Skin epidermis (tissue), 12 donors: ENCODE results near the gene REN.

ENCODE experiments used
- H3K27ac ChIP-seq, 21 experiments: fragments of 200-600 bp; sonication (generic) in 11 of 21; one replicate each; pipeline ENCODE4 v1.5.0; 2020; ENCODE audit warnings: mild to moderate bottlenecking in 3 of 21, inconsistent platforms in 2 of 21, moderate library complexity in 2 of 21
- H3K4me3 ChIP-seq, 7 experiments: fragments of 200-600 bp; sonication (generic) in 2 of 7; one replicate each; pipeline ENCODE4 v1.5.0; 2020; ENCODE audit warnings: inconsistent platforms in 2 of 7, mild to moderate bottlenecking in 2 of 7, moderate library complexity in 1 of 7

REN gene

GRCh38 chr1:204166219-204166618 is at the start of gene REN:
TSS of gene REN (minus strand) at chr1:204166337. CDS start at chr1:204166293, 44 bp downstream.
- H3K27ac ChIP-seq: no peak within 1 kb of the TSS
- H3K4me3 ChIP-seq: no peak within 1 kb of the TSS

- no peak within 1 kb of the TSS for H3K27ac ChIP-seq
Observed at GRCh38 chr1:204213668-204214662, 47.8 kb upstream of the REN start, which contains the start of gene GOLT1A. TSS of gene GOLT1A (minus strand) at chr1:204213988. CDS start at chr1:204213906, 82 bp downstream.

GRCh38 chr1:204212715-204213114 is 46.6 kb upstream of the REN start:
- Histone ChIP-seq H3K4me3 (no peak overlapping the region), H3K27ac (no peak overlapping the region)

More at GRCh38 chr1:204213668-204214662, 47.8 kb upstream of the REN start, which contains the start of gene GOLT1A:
- H3K4me3 ChIP-seq: peak within 1 kb of the TSS in 3 of 7 experiments; percentile 10 to 31 (median 14)

- Histone ChIP-seq H3K27ac (no peak overlapping the region), H3K4me3 (no peak overlapping the region)
Observed at GRCh38 chr1:204211046-204211445, 44.9 kb upstream of the REN start.

- Histone ChIP-seq H3K4me3 (no peak overlapping the region), H3K27ac (no peak overlapping the region)
Observed at GRCh38 chr1:204207136-204207616, 41.0 kb upstream of the REN start.

DNA sequence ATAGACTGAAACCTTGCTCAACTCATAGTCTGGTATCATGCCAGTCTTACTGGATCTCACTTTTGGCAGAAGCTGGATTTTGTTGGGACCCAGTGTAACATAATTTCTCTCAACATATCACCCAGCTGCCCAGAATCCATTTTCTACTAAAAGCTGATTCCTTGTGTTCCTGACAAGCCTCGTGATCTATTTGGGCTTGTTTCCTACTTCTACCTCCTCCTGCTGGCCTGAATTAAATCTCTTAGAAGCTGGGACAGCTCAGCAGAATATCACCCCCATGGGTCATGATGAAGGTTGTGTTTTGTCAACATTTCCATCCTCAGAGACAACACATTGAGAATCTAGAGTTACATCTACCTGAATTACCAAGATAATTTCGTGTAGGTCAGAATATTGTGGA is 40.0 kb upstream of the REN start:
- H3K4me3 ChIP-seq: no peak overlapping the region
- no peak overlapping the region for H3K27ac ChIP-seq

DNA sequence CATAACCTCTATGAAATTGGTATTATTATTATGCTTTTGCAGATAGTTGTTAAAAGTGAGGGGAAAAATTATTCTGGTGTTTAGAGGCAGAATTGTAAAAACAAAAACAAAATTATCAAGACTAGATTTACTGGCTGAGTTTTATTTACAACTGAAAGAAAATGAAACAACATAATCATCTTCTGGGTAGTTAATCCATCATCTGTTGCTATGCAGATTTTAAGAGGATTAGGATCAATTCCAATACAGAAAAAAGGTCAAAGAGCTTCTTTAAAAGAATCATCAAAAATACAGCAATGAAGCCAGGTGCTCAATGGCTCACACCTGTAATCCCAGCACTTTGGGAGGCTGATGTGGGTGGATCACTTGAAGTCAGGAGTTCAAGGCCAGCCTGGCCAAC is 39.3 kb upstream of the REN start:
- H3K4me3 ChIP-seq: no peak overlapping the region

GRCh38 chr1:204204944-204205343 is 38.8 kb upstream of the REN start:
- H3K27ac ChIP-seq: no peak overlapping the region
- H3K4me3 ChIP-seq: no peak overlapping the region

More for the DNA sequence above, 39.3 kb upstream of the REN start:
- H3K27ac ChIP-seq: no peak overlapping the region

- H3K27ac ChIP-seq: no peak overlapping the region
- H3K4me3 ChIP-seq: no peak overlapping the region
Observed at GRCh38 chr1:204203206-204203767, 37.1 kb upstream of the REN start.

DNA sequence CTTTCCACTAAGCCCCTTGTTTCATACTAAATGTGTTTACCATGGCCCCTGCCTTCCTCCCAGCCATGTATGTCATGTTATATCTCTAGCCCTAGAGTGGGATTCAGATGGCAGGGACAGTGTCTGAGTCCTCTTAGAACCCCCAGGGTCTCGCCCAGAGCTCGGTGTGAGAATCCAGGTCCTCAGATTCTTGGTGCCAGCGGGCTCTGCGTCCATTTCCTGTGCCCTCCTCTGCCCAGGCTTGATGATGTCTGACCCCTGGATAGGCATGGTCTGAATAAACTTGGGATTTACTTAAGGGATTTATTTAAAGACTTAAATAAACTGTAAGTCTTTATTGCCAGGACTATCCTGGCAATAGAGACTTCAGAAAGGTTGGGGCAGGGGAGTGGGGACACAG is 36.3 kb upstream of the REN start:
- Histone ChIP-seq H3K27ac (no peak overlapping the region), H3K4me3 (no peak overlapping the region)

GRCh38 chr1:204201348-204202040 is 35.4 kb upstream of the REN start:
- H3K27ac ChIP-seq: no peak overlapping the region
- no peak overlapping the region for H3K4me3 ChIP-seq

DNA sequence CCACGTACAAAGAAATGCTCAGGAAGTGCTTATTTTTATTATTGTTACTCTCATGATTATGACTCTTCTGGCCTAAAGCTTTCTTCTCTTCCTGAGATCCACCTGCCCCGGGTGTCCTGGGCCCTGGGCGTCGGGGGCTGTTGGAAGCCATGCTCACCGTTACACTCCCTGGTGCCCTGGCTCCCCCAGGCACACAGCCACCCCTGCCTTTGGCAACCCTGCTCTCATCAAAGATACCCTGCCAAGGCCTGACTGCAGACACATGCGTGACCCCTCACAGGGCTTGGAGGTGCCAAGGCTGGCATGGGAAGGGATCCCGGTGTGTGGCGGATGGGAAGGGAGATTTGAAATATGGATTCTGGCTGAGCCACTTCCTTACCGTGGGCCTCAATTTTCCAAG is 33.4 kb upstream of the REN start:
- Histone ChIP-seq H3K4me3 (no peak overlapping the region), H3K27ac (no peak overlapping the region)

- no peak overlapping the region for H3K27ac ChIP-seq
- no peak overlapping the region for H3K4me3 ChIP-seq
Observed at GRCh38 chr1:204198348-204199340, 32.5 kb upstream of the REN start.

GRCh38 chr1:204197068-204197467 is 30.9 kb upstream of the REN start:
- Histone ChIP-seq H3K4me3 (no peak overlapping the region), H3K27ac (no peak overlapping the region)

GRCh38 chr1:204196068-204196795 is 30.1 kb upstream of the REN start, which contains the start of gene KISS1:
TSS of gene KISS1 (minus strand) at chr1:204196491. CDS start at chr1:204192876, 3,615 bp downstream.
- peak within 1 kb of the TSS in 1 of 21 experiments; percentile 25 for H3K27ac ChIP-seq
- no peak within 1 kb of the TSS for H3K4me3 ChIP-seq

- Histone ChIP-seq H3K4me3 (no peak overlapping the region), H3K27ac (no peak overlapping the region)
Observed at GRCh38 chr1:204194771-204195170, 28.6 kb upstream of the REN start.

DNA sequence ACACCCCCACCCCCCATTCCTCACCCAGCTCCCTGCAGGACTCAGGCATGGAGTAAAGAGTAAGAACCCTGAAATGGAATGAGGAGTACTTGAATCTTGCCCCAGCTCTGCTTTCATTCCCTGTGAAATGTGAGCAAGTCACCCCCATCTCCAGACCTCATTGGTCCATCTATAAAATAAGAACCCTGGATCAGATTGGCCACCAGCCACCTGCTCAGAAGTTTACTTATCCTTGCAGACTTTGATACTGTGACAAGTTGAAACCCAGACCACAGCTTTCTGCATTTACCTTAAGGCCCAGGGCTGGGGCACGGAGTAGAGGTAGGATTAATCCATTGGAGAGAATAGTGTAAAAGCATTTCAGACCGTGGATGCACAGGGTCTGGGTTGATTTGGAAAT is 27.9 kb upstream of the REN start:
- Histone ChIP-seq H3K27ac (no peak overlapping the region), H3K4me3 (no peak overlapping the region)
